K562 (cell line): ENCODE data around the gene DCHS2. TPM values are rescaled to one million over a fixed set of nuclear protein-coding genes. Genes with fewer than 3 reads are reported as not detected.

Experiments used
- ATAC-seq: fragments of 200-7000 bp; cut with Tn5 transposase; 3 replicates; pipeline ENCODE4 v1.9.1; 2020; ENCODE audit warnings: moderate library complexity
- BruUV-seq: library from RNA; stranded (reverse); fragments of 400-500 nt; replicated peaks from 2 replicates; lab custom pipeline; 2021; lab: Mats Ljungman, UMichigan
- CTCF ChIA-PET: fragments of 300-600 bp; formaldehyde crosslinking; extraction: SDS; loops from one replicate; lab custom pipeline; 2021; ENCODE audit warnings: low intra/inter-chr PET ratio; lab: Yijun Ruan, JAX
- POLR2A ChIA-PET: fragments of 300-600, 350-650 bp; sonication (Branson Sonifier 250); formaldehyde crosslinking; extraction: SDS; loops from one replicate; lab custom pipeline; 2021; ENCODE audit warnings: antibody characterized with exemption, inconsistent platforms; lab: Yijun Ruan, JAX
- DNase-seq, 4 experiments: peaks; one replicate each; pipeline versions ENCODE4 v3.0.0 to v3.0.0-alpha.2; 2011 to 2018; ENCODE audit warnings: low spot score in 3 of 4, mixed read lengths in 3 of 4; ENCODE audit errors: extremely low read depth in 1 of 4
- FAIRE-seq: peaks from 2 replicates; lab custom pipeline; 2011; peaks lifted over from hg19 to GRCh38; lab: Jason Lieb, UNC
- H2AFZ ChIP-seq: 2 replicates; pipeline ENCODE4 v1.6.0; 2011; ENCODE audit warnings: low read depth, low read length, control low read depth, inconsistent platforms
- H3K27ac ChIP-seq: fragments of 200-600 bp; 3 replicates; pipeline ENCODE4 v1.8.0; 2011; ENCODE audit warnings: low read depth, mild to moderate bottlenecking, control low read depth, inconsistent platforms, low read length, moderate library complexity, mixed read lengths; ENCODE audit errors: extremely low read depth
- H3K27me3 ChIP-seq, 2 experiments: fragments of 300-600 bp in 1 of 2; 2 replicates in 1 of 2; 3 replicates in 1 of 2; pipeline versions ENCODE4 v1.6.0 to v1.8.0; 2011; ENCODE audit warnings: inconsistent platforms in 2 of 2, low read length in 2 of 2, mild to moderate bottlenecking in 1 of 2, mixed read lengths in 1 of 2, moderate library complexity in 1 of 2; ENCODE audit not compliant: control insufficient read depth in 2 of 2, insufficient read depth in 2 of 2
- H3K36me3 ChIP-seq: fragments of 300-600 bp; 3 replicates; pipeline ENCODE4 v1.8.0; 2011; ENCODE audit warnings: mild to moderate bottlenecking, low read length, inconsistent platforms; ENCODE audit not compliant: control insufficient read depth, insufficient read depth
- H3K4me1 ChIP-seq, 2 experiments: fragments of 200-600 bp in 1 of 2; replicated peaks in 1 of 2; 2 replicates in 1 of 2; 3 replicates in 1 of 2; pipeline versions ENCODE4 v1.5.1 to v1.8.0; 2011; ENCODE audit warnings: inconsistent platforms in 2 of 2, low read length in 2 of 2, mild to moderate bottlenecking in 1 of 2, mixed read lengths in 1 of 2, moderate library complexity in 1 of 2; ENCODE audit not compliant: control insufficient read depth in 2 of 2, insufficient read depth in 2 of 2
- H3K4me2 ChIP-seq: 2 replicates; pipeline ENCODE4 v1.6.1; 2011; ENCODE audit warnings: low read length, control low read depth, inconsistent platforms, mixed read lengths; ENCODE audit not compliant: insufficient read depth
- H3K4me3 ChIP-seq: fragments of 200-600 bp; sonication (generic), shearing (Covaris generic); 2 replicates; pipeline ENCODE4 v1.5.1; 2016; ENCODE audit warnings: control low read depth, inconsistent platforms
- H3K79me2 ChIP-seq: fragments of 200-600 bp; 3 replicates; pipeline ENCODE4 v1.8.0; 2011; ENCODE audit warnings: low read length, inconsistent platforms; ENCODE audit not compliant: control insufficient read depth, insufficient read depth
- H3K9ac ChIP-seq, 2 experiments: 2 replicates each; pipeline versions ENCODE4 v1.6.0 to v1.6.1; 2011; ENCODE audit warnings: low read depth in 2 of 2, low read length in 2 of 2, control low read depth in 1 of 2, inconsistent platforms in 1 of 2, mild to moderate bottlenecking in 1 of 2, mixed read lengths in 1 of 2; ENCODE audit not compliant: insufficient read depth in 1 of 2
- H3K9me1 ChIP-seq: one replicate; pipeline ENCODE4 v1.6.0; 2011; ENCODE audit warnings: inconsistent platforms, mild to moderate bottlenecking, low read length, moderate library complexity; ENCODE audit not compliant: control insufficient read depth, insufficient read depth
- H3K9me3 ChIP-seq: replicated peaks from 2 replicates; pipeline ENCODE4 v1.5.1; 2011; ENCODE audit warnings: low read depth, low read length, inconsistent platforms; ENCODE audit not compliant: control insufficient read depth, insufficient read depth
- H4K20me1 ChIP-seq: replicated peaks from 2 replicates; pipeline ENCODE4 v1.6.1; 2011; ENCODE audit warnings: low read length, inconsistent platforms, mixed read lengths; ENCODE audit not compliant: control insufficient read depth, insufficient read depth
- BCOR ChIP-seq: fragments of 450-650 bp; IDR thresholded peaks from 2 replicates; pipeline ENCODE4 v1.6.1; 2016
- MBD1 ChIP-seq: fragments of 250-450 bp; sonication (Bioruptor Pico); IDR thresholded peaks from 2 replicates; pipeline ENCODE4 v1.8.0; 2022; ENCODE audit warnings: inconsistent platforms
- MCM2 ChIP-seq: fragments of 450-650 bp; IDR thresholded peaks from 2 replicates; pipeline ENCODE4 v1.6.1; 2017; ENCODE audit warnings: low read depth, mild to moderate bottlenecking
- PCBP1 ChIP-seq: fragments of 200-400 bp; formaldehyde crosslinking; IDR thresholded peaks from 2 replicates; pipeline ENCODE4 v1.6.1; 2018; ENCODE audit warnings: mild to moderate bottlenecking, low read depth, low read length; ENCODE audit not compliant: poor library complexity, severe bottlenecking
- RBM25 ChIP-seq: fragments of 200-400 bp; formaldehyde crosslinking; IDR thresholded peaks from 2 replicates; pipeline ENCODE4 v1.6.1; 2018; ENCODE audit warnings: low read length, low read depth, moderate library complexity; ENCODE audit not compliant: severe bottlenecking
- SMARCA5 ChIP-seq: fragments of 450-650 bp; IDR thresholded peaks from 2 replicates; pipeline ENCODE4 v1.6.1; 2016
- TCF3 ChIP-seq: sonication (generic); formaldehyde crosslinking; IDR thresholded peaks from 2 replicates; pipeline ENCODE4 v1.4.0; 2020; ENCODE audit warnings: mild to moderate bottlenecking, missing genetic modification reagents
- TCF7 ChIP-seq: sonication (generic); IDR thresholded peaks from 2 replicates; pipeline ENCODE4 v1.6.1; 2016; ENCODE audit warnings: antibody characterized with exemption, borderline replicate concordance
- TEAD2 ChIP-seq: fragments of 450-650 bp; IDR thresholded peaks from 2 replicates; pipeline ENCODE4 v1.6.1; 2016; ENCODE audit warnings: missing genetic modification characterization, control low read depth, missing compliant biosample characterization
- XRCC3 ChIP-seq: fragments of 450-650 bp; IDR thresholded peaks from 2 replicates; pipeline ENCODE4 v1.6.1; 2017; ENCODE audit warnings: mild to moderate bottlenecking, moderate library complexity
- ZNF217 ChIP-seq: sonication (generic); formaldehyde crosslinking; IDR thresholded peaks from 2 replicates; pipeline ENCODE4 v1.8.0; 2022; ENCODE audit warnings: mild to moderate bottlenecking, missing genetic modification reagents
- ZNF830 ChIP-seq: fragments of 250-450 bp; sonication (Bioruptor Pico); IDR thresholded peaks from 2 replicates; pipeline ENCODE4 v1.5.0; 2021; ENCODE audit warnings: mild to moderate bottlenecking
- WGBS: fragments of 100-300 bp; shearing (Covaris generic); methylation state at CpG from one replicate; pipeline ENCODE4 v1.1.6; 2016; ENCODE audit warnings: low coverage, mixed read lengths; ENCODE audit not compliant: insufficient coverage; ENCODE audit errors: missing lambda C conversion rate; 5-methylcytosine and 5-hydroxymethylcytosine counted together
- in situ Hi-C: fragments of 300-500 bp; cut with MboI; formaldehyde crosslinking; loops from 4 replicates; pipeline ENCODE4 v1.15.0; 2018; ENCODE audit warnings: inconsistent platforms, mixed read lengths
- intact Hi-C: fragments of 100-400 bp; cut with micrococcal nuclease; formaldehyde crosslinking; loops from 2 replicates; pipeline ENCODE4 v1.14.2; 2022
- polyA plus RNA-seq, 8 experiments: library from polyadenylated mRNA; depleted of rRNA in 4 of 8; stranded (reverse) in 5 of 8; unstranded in 3 of 8; fragments of >200 nt; fragmentation: Nextera tagmentation in 2 of 8; fragmentation: Illumina TruSeq in 1 of 8; extraction: Ambion mirVana in 2 of 8; extraction: Trizol in 1 of 8; gene quantifications; 2 replicates each; pipeline versions ENCODE4 v1.2.1 to v1.2.3, GENCODE V29; 2011 to 2014; ENCODE audit warnings: inconsistent platforms in 1 of 8, missing spikeins in 1 of 8
- total RNA-seq, 7 experiments: library from RNA; depleted of rRNA in 6 of 7; stranded (reverse); fragments of >200 nt in 6 of 7; fragmentation: Illumina TruSeq in 2 of 7; extraction: Trizol in 2 of 7; gene quantifications; 2 replicates each; pipeline versions ENCODE4 v1.2.1 to v1.2.3, GENCODE V29; 2011 to 2021; ENCODE audit warnings: low replicate concordance in 1 of 7

Gene DCHS2
- total and polyA plus RNA-seq, 9 of the 15 experiments (the other 6 are each of a cell fraction or from before 2014, with no cell fraction given): 0.49 to 7.1 (median 5.3) TPM

- Histone ChIP-seq H4K20me1 (no peaks in the 10 kb centered on the region), H2AFZ (no peak overlapping the region), H3K27ac (no peak overlapping the region), H3K9me3 (no peaks in the 10 kb centered on the region; the same call in 1 of the 2 replicates), H3K4me2 (no peak overlapping the region), H3K9ac (no peak overlapping the region), H3K9me1 (no peaks in the 10 kb centered on the region), H3K4me3 (no peak overlapping the region), H3K27me3 (no peaks in the 10 kb centered on the region), H3K36me3 (no peaks in the 10 kb centered on the region), H3K79me2 (no peaks in the 10 kb centered on the region), H3K4me1 (peaks cover 3 to 14% of the 10 kb centered on the region in 2 experiments; a peak in 3 of 5 replicates)
- DNase-seq (no peak), FAIRE-seq (no peak), ATAC-seq (no peak)
- BruUV-seq: no TSS peak
- in situ Hi-C loops: no loop called here
- WGBS: 40% methylated on average over 2 of the region's 2 CpGs
- ChIA-PET CTCF (no interaction called here), POLR2A (no interaction called here)
- intact Hi-C loops: no loop called here
- TF ChIP-seq MCM2 (no peak), MBD1 (CRISPR knock-in tag) (no peak), XRCC3 (no peak), SMARCA5 (no peak), RBM25 (peak; percentile 68), ZNF217 (CRISPR knock-in tag) (no peak), PCBP1 (no peak), TEAD2 (tag) (no peak), BCOR (peak; percentile 66), ZNF830 (CRISPR knock-in tag) (no peak), TCF7 (no peak), TCF3 (CRISPR knock-in tag) (no peak)
Observed at GRCh38 chr4:154495867-154496266, 4.3 kb upstream of the DCHS2 start.
